GM19193 (cell line): ENCODE data around the gene ZNF326.

ENCODE experiments used
- POLR2A ChIP-seq: IDR thresholded peaks from 4 replicates; pipeline ENCODE4 v1.6.1; 2011; ENCODE audit not compliant: insufficient read depth, insufficient read length; ENCODE audit errors: extremely low read depth

The ZNF326 gene

GRCh38 chr1:89994805-89995597 is at the start of gene ZNF326:
Gene ZNF326, plus strand, starts transcription at chr1:89995110. Its CDS starts 148 bp downstream, at chr1:89995258.
- peak; percentile 96 for TF ChIP-seq POLR2A

GRCh38 chr1:89945852-89946476 is 48.9 kb upstream of the ZNF326 start:
- no peak for TF ChIP-seq POLR2A

GRCh38 chr1:89946532-89946931 is 48.4 kb upstream of the ZNF326 start:
- TF ChIP-seq POLR2A, result no peak

DNA sequence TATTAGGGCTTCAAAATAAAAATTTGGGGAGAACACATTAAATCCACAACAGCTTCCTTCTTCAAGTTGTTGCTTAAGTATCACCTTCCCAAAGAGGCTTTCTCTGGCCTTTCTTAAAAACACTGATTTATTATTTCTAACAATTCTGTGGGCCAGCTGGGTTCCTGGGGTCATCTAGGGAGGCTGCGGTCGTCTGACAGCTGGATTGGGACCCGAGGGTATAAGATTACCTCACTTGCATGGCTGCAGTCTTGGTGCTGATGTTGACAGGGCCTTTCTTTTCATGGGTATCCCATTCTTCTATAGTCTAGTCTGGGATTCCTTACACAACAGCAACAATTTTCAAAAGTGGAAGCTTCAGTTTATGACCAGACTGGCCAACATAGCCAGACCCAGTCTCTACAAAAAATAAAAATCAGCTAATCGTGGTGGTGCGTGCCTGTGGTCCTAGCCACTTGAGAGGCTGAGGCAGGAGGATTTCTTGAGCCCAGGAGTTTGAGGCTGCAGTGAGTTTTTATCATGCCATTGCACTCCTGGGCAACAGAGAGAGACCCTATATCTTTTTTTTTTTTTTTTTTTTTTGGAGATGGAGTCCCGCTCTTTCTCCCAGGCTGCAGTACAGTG is 46.1 kb upstream of the ZNF326 start:
- TF ChIP-seq POLR2A, result no peak

DNA sequence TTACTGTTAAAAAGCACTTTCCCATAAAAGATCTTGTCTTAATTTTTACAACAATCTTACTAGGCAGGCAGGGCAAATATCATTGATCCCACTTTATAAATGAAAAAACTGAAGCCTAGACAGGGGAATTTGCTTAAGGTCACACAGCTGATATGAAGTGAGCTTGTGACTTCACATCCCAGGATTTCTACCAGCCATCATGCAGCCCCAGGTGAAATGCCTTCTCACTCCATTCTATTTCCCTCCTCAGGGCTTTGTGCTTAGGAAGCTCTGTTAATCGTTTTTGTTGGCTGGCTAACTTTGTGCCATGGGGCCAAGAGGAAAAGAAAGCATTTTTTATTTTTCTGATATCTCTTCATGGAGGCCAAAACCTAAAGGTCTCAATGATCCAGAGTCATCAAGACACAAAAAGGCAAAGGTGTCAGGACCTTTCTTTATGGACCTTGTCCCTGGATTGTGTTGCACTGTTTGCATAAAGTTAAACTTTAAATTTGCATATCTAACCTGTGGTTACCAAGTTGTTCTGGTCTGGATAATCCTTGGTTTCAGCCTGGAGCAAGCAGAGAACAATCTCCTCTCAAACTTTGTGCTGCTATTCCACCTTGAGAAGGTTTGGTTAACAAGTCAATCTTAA is 44.8 kb upstream of the ZNF326 start:
- no peak for TF ChIP-seq POLR2A

DNA sequence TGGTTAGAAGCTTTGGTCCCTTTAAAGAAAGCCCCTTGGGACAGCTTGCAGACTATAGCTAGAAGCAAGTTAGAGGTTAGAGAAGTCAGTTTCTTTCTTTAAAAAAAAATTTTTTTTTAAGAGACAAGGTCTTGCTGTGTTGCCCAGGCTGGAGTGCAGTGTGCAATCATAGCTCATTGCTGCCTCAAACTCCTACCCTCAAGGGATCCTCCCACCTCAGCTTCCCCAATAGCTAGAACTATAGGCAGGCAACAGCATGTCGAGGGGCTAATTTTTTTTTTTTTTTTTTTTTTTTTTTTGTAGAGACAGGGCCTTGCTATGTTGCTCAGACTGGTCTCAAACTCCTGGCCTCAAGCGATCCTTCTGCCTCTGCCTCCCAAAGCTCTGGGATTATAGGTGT is 44.2 kb upstream of the ZNF326 start:
- TF ChIP-seq POLR2A, result no peak

DNA sequence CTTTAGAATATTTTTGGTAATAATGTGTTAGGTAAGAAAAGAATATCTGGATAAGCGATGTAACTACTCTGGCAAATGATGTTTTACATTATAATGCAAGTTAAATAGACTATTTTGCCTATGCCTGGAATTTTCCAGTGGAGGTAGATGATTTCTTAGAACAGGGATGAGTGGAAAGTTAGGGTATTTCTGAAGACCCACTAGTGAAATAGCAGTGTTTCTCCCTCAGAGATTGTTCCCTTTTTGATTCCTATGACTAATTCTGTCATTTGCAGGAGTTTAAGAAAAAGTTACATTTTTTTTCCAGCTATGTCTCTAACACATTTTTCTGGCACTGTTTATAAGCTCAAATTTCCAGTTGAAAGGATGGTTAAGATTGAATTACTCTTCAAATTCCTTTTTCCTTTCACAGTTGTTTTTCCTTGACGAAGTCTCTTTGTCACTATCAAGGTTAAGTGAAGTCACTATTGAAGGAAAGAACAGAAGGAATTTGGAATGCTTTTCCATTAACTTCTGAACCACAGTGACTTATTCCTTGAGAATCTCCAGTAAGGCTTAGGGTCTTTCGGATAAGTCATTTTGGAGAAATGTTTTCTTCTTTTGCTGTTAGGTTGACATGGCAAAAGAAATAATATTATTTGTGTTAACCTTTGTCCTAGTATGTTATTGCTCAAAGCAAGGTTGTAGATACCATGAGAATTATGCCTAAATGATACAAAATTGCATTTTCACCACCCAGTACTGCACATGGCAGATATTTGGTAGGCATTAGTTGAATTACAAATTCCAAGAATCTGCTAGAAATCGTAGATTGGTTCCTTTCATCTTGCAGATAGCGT is 42.9 kb upstream of the ZNF326 start:
- TF ChIP-seq POLR2A, result no peak

- no peak for TF ChIP-seq POLR2A
Measured at GRCh38 chr1:89952605-89953130, 42.2 kb upstream of the ZNF326 start.

- TF ChIP-seq POLR2A, result no peak
Measured at GRCh38 chr1:89953131-89953626, 41.7 kb upstream of the ZNF326 start.

DNA sequence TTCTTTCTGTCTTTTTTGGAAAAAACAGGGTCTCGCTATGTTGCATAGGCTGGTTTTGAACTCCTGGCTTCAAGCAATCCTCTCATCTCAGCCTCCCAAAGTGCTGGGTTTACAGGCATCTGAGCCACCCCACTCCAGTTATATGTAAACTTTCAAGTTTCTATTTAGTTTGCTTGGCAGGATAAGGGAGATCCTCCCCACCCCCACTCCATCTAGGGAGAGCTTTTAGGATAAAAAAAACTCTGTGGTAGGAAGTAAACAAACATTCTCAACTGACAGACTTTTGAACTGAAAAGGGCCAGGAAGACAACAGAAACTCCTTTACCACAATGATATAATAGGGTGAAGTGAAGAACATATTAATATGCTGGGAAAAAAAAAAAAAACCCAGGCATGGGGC is 41.0 kb upstream of the ZNF326 start:
- no peak for TF ChIP-seq POLR2A

- no peak for TF ChIP-seq POLR2A
Measured at GRCh38 chr1:89954401-89954800, 40.5 kb upstream of the ZNF326 start.

DNA sequence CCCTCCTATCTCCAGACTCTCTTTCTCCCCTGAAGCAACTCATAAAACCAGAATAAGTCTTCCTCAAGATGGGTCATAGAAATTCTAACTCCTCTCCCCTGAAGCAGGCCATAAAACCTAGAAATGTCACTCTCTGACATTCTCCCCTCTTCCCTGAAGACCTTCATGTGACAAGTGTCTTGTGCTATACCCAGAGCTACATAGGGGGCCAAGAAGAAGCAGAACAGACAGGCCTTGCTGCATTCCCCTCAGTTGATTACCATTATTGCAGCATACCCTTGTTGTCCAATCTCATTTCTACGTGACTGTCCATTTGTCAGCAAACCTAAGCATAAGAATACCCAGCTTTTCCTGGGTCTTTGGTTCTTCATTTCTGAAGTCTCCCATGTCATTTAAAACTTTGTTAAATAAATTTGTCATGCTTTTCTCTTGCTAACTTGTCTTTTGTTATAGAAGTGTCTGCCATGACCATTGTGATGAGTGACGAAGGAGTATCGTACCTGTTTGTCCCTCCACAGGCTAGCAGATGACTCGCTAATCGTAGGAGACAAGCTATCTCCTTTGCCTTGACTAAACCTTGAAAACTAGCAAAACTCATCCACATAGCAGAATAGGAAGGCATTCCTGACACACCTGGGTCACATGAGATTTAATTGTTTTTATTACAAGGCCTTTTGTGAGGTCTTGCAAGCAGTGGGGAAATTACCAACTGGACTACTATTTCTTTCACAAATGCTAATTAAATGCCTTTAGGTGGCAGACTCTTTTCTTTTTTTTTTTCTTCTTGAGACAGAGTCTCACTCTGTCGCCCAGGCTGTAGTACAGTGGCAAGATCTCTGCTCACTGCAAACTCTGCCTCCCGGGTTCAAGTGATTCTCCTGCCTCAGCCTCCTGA is 39.4 kb upstream of the ZNF326 start:
- TF ChIP-seq POLR2A, result no peak

- TF ChIP-seq POLR2A, result no peak
Measured at GRCh38 chr1:89957107-89957506, 37.8 kb upstream of the ZNF326 start.
